H9 (cell line): ENCODE results near the gene KRT32. TPM values are rescaled to one million over a fixed set of nuclear protein-coding genes. Genes with fewer than 3 reads are reported as not detected.

Source experiments
- DNase-seq: peaks from one replicate; pipeline ENCODE4 v3.0.0-alpha.2; 2017
- H2AFZ ChIP-seq: one replicate; pipeline ENCODE4 v1.6.1; 2013; ENCODE audit warnings: mild to moderate bottlenecking, low read length, control low read depth, moderate library complexity
- H2AK5ac ChIP-seq: 2 replicates; pipeline ENCODE4 v1.6.1; 2013; ENCODE audit warnings: low read length, control low read depth, mixed read lengths; ENCODE audit not compliant: insufficient read length
- H2BK120ac ChIP-seq: one replicate; pipeline ENCODE4 v1.6.1; 2013; ENCODE audit warnings: low read depth, mild to moderate bottlenecking, low read length, control low read depth, inconsistent platforms; ENCODE audit not compliant: poor library complexity, severe bottlenecking
- H2BK12ac ChIP-seq: 2 replicates; pipeline ENCODE4 v1.6.1; 2013; ENCODE audit warnings: low read length, control low read depth, mixed read lengths, low read depth; ENCODE audit not compliant: insufficient read length
- H2BK15ac ChIP-seq: 2 replicates; pipeline ENCODE4 v1.6.1; 2013; ENCODE audit warnings: low read depth, low read length, control low read depth
- H2BK20ac ChIP-seq: one replicate; pipeline ENCODE4 v1.6.1; 2013; ENCODE audit warnings: low read depth, mild to moderate bottlenecking, low read length, control low read depth, inconsistent platforms; ENCODE audit not compliant: poor library complexity, severe bottlenecking
- H2BK5ac ChIP-seq: 2 replicates; pipeline ENCODE4 v1.6.1; 2013; ENCODE audit warnings: low read length, control low read depth, mixed read lengths; ENCODE audit not compliant: insufficient read length
- H3K14ac ChIP-seq: 2 replicates; pipeline ENCODE4 v1.6.1; 2013; ENCODE audit warnings: low read length, control low read depth; ENCODE audit not compliant: insufficient read depth
- H3K18ac ChIP-seq: 2 replicates; pipeline ENCODE4 v1.6.1; 2013; ENCODE audit warnings: low read depth, mild to moderate bottlenecking, mixed read lengths, low read length, control low read depth; ENCODE audit not compliant: insufficient read length
- H3K23ac ChIP-seq: 2 replicates; pipeline ENCODE4 v1.6.1; 2013; ENCODE audit warnings: low read length, control low read depth, mixed read lengths, low read depth; ENCODE audit not compliant: insufficient read length
- H3K23me2 ChIP-seq: 2 replicates; pipeline ENCODE4 v1.6.1; 2013; ENCODE audit warnings: low read depth, mild to moderate bottlenecking, mixed read lengths, low read length, control low read depth; ENCODE audit not compliant: insufficient read length, poor library complexity, severe bottlenecking
- H3K27ac ChIP-seq: 2 replicates; pipeline ENCODE4 v1.5.1; 2013; ENCODE audit warnings: low read length, control low read depth, mixed read lengths, low read depth; ENCODE audit not compliant: insufficient read length
- H3K27me3 ChIP-seq: 2 replicates; pipeline ENCODE4 v1.6.1; 2013; ENCODE audit warnings: low read length, control low read depth, inconsistent platforms; ENCODE audit not compliant: insufficient read depth
- H3K4ac ChIP-seq: 2 replicates; pipeline ENCODE4 v1.6.1; 2013; ENCODE audit warnings: low read depth, mild to moderate bottlenecking, control low read depth, inconsistent platforms, low read length, moderate library complexity
- H3K4me1 ChIP-seq: 2 replicates; pipeline ENCODE4 v1.6.1; 2013; ENCODE audit warnings: low read length, control low read depth, inconsistent platforms; ENCODE audit not compliant: insufficient read depth
- H3K4me2 ChIP-seq: 2 replicates; pipeline ENCODE4 v1.6.1; 2013; ENCODE audit warnings: low read length, control low read depth, mixed read lengths; ENCODE audit not compliant: insufficient read length, insufficient read depth
- H3K56ac ChIP-seq: 2 replicates; pipeline ENCODE4 v1.6.1; 2013; ENCODE audit warnings: low read depth, mild to moderate bottlenecking, mixed read lengths, low read length, control low read depth; ENCODE audit not compliant: insufficient read length
- H3K79me1 ChIP-seq: 2 replicates; pipeline ENCODE4 v1.6.1; 2013; ENCODE audit warnings: low read depth, mild to moderate bottlenecking, moderate library complexity, low read length, control low read depth, inconsistent platforms; ENCODE audit not compliant: insufficient read depth, poor library complexity, severe bottlenecking
- H3K79me2 ChIP-seq: 2 replicates; pipeline ENCODE4 v1.6.1; 2013; ENCODE audit warnings: low read length, control low read depth, inconsistent platforms; ENCODE audit not compliant: insufficient read depth
- H3K9ac ChIP-seq: 2 replicates; pipeline ENCODE4 v1.6.1; 2013; ENCODE audit warnings: low read length, control low read depth, mixed read lengths; ENCODE audit not compliant: insufficient read length; ENCODE audit errors: extremely low read depth
- H3K9me3 ChIP-seq: one replicate; pipeline ENCODE4 v1.6.1; 2013; ENCODE audit warnings: low read depth, low read length, inconsistent platforms; ENCODE audit not compliant: control insufficient read depth
- H3T11ph ChIP-seq: one replicate; pipeline ENCODE4 v1.6.1; 2013; ENCODE audit warnings: mild to moderate bottlenecking, low read length, control low read depth, inconsistent platforms
- H4K20me1 ChIP-seq: one replicate; pipeline ENCODE4 v1.6.1; 2013; ENCODE audit not compliant: control insufficient read depth, insufficient read length, insufficient read depth
- H4K5ac ChIP-seq: 2 replicates; pipeline ENCODE4 v1.6.1; 2013; ENCODE audit warnings: low read depth, mild to moderate bottlenecking, mixed read lengths, low read length, control low read depth; ENCODE audit not compliant: insufficient read length
- H4K8ac ChIP-seq: replicated peaks from 2 replicates; pipeline ENCODE4 v1.6.1; 2013; ENCODE audit warnings: low read length, control low read depth, mixed read lengths, low read depth; ENCODE audit not compliant: insufficient read length
- H4K91ac ChIP-seq: 2 replicates; pipeline ENCODE4 v1.6.1; 2013; ENCODE audit warnings: low read depth, mild to moderate bottlenecking, moderate library complexity, mixed read lengths, low read length, control low read depth; ENCODE audit not compliant: insufficient read length
- H3K27ac Mint-ChIP-seq, 3 experiments: 2 replicates in 2 of 3; 3 replicates in 1 of 3; pipeline ENCODE4 v1.8.0; 2020 to 2021; ENCODE audit warnings: mixed read lengths in 3 of 3, mild to moderate bottlenecking in 1 of 3, moderate library complexity in 1 of 3
- H3K27me3 Mint-ChIP-seq: 2 replicates; pipeline ENCODE4 v1.8.0; 2021; ENCODE audit warnings: low read depth, mild to moderate bottlenecking, moderate library complexity, mixed read lengths
- H3K36me3 Mint-ChIP-seq, 3 experiments: 2 replicates in 2 of 3; 3 replicates in 1 of 3; pipeline ENCODE4 v1.8.0; 2020 to 2021; ENCODE audit warnings: low read depth in 3 of 3, mixed read lengths in 3 of 3; ENCODE audit not compliant: insufficient read depth in 1 of 3
- H3K4me1 Mint-ChIP-seq, 2 experiments: 2 replicates each; pipeline ENCODE4 v1.8.0; 2020; ENCODE audit warnings: mixed read lengths in 2 of 2
- H3K4me3 Mint-ChIP-seq, 2 experiments: 2 replicates in 1 of 2; 3 replicates in 1 of 2; pipeline ENCODE4 v1.8.0; 2020 to 2021; ENCODE audit warnings: mild to moderate bottlenecking in 2 of 2, mixed read lengths in 2 of 2, moderate library complexity in 1 of 2
- H3K9me3 Mint-ChIP-seq, 2 experiments: 2 replicates in 1 of 2; 3 replicates in 1 of 2; pipeline ENCODE4 v1.8.0; 2020; ENCODE audit warnings: mild to moderate bottlenecking in 2 of 2, mixed read lengths in 2 of 2, moderate library complexity in 1 of 2
- CTCF ChIP-seq: fragments of 200-600 bp; sonication (generic); conservative IDR thresholded peaks from 3 replicates; pipeline ENCODE4 v1.8.0; 2021; ENCODE audit warnings: antibody characterized with exemption, mild to moderate bottlenecking
- total RNA-seq: library from RNA; stranded (reverse); gene quantifications from 2 replicates; pipeline ENCODE4 v1.2.1, GENCODE V29; 2021

Gene KRT32
- total RNA-seq, 1 experiment from 2014 or later = not detected

DNA sequence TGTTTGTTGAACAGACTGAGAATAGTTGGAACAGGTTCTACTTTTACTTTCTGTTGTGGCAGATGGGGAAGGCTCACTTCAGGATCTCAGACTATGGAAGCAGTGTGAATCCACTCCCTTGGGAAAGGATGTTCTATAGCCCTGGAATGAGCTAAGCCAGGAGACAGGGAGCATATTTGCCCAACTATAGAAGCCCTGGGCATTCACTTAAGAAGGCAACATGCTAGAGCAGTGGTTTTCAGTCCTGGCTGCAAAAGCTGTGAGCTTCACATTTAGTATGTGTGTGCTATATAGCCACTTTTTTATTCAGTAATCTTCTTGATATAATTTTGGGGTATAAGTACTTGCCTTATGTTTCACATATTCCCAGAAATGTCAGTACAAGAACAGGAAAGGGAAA is 1.2 kb upstream of the KRT32 start:
- TF ChIP-seq CTCF = no peak
- H3K79me2 ChIP-seq = no peaks in the 10 kb centered on the region
- no peaks in the 10 kb centered on the region for H3K9me3 ChIP-seq
- H2BK5ac ChIP-seq = no peak overlapping the region
- H2BK15ac ChIP-seq = no peak overlapping the region
- no peak overlapping the region for H3K4me2 ChIP-seq
- H3K4ac ChIP-seq = no peak overlapping the region
- H4K20me1 ChIP-seq = no peaks in the 10 kb centered on the region
- no peaks in the 10 kb centered on the region for H3K4me1 ChIP-seq
- H3K36me3 Mint-ChIP-seq = no peaks in the 10 kb centered on the region; a peak in 1 of 7 replicates
- H2BK20ac ChIP-seq = no peak overlapping the region
- H2BK12ac ChIP-seq = no peak overlapping the region
- no peak overlapping the region for H4K5ac ChIP-seq
- H3K23me2 ChIP-seq = no peaks in the 10 kb centered on the region
- peaks cover 9 to 11% of the 10 kb centered on the region in 2 experiments; a peak in 3 of 5 replicates for H3K9me3 Mint-ChIP-seq
- H4K8ac ChIP-seq = no peak overlapping the region
- no peaks in the 10 kb centered on the region for H3K79me1 ChIP-seq
- no peak overlapping the region for H3K9ac ChIP-seq
- DNase-seq = no peak
- no peak overlapping the region for H3K18ac ChIP-seq
- H4K91ac ChIP-seq = no peak overlapping the region
- H2BK120ac ChIP-seq = no peak overlapping the region
- H2AK5ac ChIP-seq = no peak overlapping the region
- H3T11ph ChIP-seq = no peak overlapping the region
- H3K27me3 Mint-ChIP-seq = peaks cover 8% of the 10 kb centered on the region
- no peak overlapping the region for H3K56ac ChIP-seq
- H3K14ac ChIP-seq = no peak overlapping the region
- H3K27ac Mint-ChIP-seq = no peak overlapping the region
- H3K23ac ChIP-seq = no peak overlapping the region
- H3K27ac ChIP-seq = no peak overlapping the region
- no peak overlapping the region for H3K4me3 Mint-ChIP-seq
- H2AFZ ChIP-seq = no peak overlapping the region
- H3K4me1 Mint-ChIP-seq = no peaks in the 10 kb centered on the region
- no peaks in the 10 kb centered on the region for H3K27me3 ChIP-seq
